Testis (tissue), 2 donors: ENCODE results near the gene CHRM1.

Experiments
- POLR2A ChIP-seq: fragments of 450-650 bp; IDR thresholded peaks from one replicate; pipeline ENCODE4 v1.6.1; 2017; ENCODE audit warnings: antibody characterized with exemption, mild to moderate bottlenecking, moderate library complexity
- TF ChIP-seq, protein P1 (sequence below), 3 experiments: fragments of 450-650 bp in 2 of 3; fragments of 200-600 bp in 1 of 3; sonication (generic) in 1 of 3; IDR thresholded peaks; one replicate each; pipeline ENCODE4 v1.5.1; 2016 to 2019; ENCODE audit warnings: antibody characterized with exemption in 3 of 3, mild to moderate bottlenecking in 2 of 3, moderate library complexity in 1 of 3

DNA sequence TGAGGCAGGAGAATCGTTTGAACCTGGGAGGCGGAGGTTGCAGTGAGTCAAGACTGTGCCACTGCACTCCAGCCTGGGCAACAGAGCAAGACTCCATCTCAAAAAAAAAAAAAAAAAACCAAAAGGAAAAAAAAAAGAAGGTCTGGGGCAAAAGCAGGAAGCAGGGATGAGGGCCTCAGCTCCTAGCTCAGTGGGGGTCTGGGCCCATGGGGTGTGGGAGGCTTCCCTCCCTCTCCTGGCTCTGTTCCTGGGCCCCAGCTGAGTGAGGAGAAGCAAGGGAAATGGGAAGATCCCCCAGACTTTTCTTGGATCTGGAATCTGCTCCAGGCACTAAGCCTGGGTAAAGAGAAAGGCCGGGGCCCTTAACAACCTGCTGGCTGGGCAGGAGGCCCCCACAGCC lies 8.9 kb downstream of the CHRM1 start:
- TF ChIP-seq POLR2A, result no peak
- TF ChIP-seq, protein P1, sequence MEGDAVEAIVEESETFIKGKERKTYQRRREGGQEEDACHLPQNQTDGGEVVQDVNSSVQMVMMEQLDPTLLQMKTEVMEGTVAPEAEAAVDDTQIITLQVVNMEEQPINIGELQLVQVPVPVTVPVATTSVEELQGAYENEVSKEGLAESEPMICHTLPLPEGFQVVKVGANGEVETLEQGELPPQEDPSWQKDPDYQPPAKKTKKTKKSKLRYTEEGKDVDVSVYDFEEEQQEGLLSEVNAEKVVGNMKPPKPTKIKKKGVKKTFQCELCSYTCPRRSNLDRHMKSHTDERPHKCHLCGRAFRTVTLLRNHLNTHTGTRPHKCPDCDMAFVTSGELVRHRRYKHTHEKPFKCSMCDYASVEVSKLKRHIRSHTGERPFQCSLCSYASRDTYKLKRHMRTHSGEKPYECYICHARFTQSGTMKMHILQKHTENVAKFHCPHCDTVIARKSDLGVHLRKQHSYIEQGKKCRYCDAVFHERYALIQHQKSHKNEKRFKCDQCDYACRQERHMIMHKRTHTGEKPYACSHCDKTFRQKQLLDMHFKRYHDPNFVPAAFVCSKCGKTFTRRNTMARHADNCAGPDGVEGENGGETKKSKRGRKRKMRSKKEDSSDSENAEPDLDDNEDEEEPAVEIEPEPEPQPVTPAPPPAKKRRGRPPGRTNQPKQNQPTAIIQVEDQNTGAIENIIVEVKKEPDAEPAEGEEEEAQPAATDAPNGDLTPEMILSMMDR (IDR thresholded peaks at IDR 0.05), result no peak
